GM12878 (cell line): ENCODE data around the gene OSBP. TPM values are rescaled to one million over a fixed set of nuclear protein-coding genes. Genes with fewer than 3 reads are reported as not detected.

Experiments
- ATAC-seq: fragments of 200-7000 bp; cut with Tn5 transposase; 3 replicates; pipeline ENCODE4 v1.9.1; 2020; ENCODE audit warnings: mild to moderate bottlenecking, moderate library complexity
- BruUV-seq: library from RNA; stranded (reverse); fragments of 400-500 nt; replicated peaks from 2 replicates; lab custom pipeline; 2021; lab: Mats Ljungman, UMichigan
- CTCF ChIA-PET: fragments of 300-600 bp; sonication (Branson Sonifier 250); formaldehyde crosslinking; extraction: SDS; loops from one replicate; lab custom pipeline; 2021; ENCODE audit warnings: inconsistent platforms; lab: Yijun Ruan, JAX
- POLR2A ChIA-PET: fragments of 350-600 bp; formaldehyde crosslinking; extraction: SDS; loops from one replicate; lab custom pipeline; 2021; ENCODE audit warnings: inconsistent platforms; lab: Charles Lee
- RAD21 ChIA-PET: fragments of 300-600 bp; sonication (Branson Sonifier 250); formaldehyde crosslinking; loops from one replicate; lab custom pipeline; 2023; ENCODE audit warnings: antibody characterized with exemption; ENCODE audit not compliant: unreplicated experiment; lab: Charles Lee
- SMC1A ChIA-PET: fragments of 300-600 bp; sonication (Branson Sonifier 250); formaldehyde crosslinking; loops from one replicate; lab custom pipeline; 2023; ENCODE audit not compliant: unreplicated experiment, uncharacterized antibody; lab: Charles Lee
- DNase-seq: peaks from one replicate; pipeline ENCODE4 v3.0.0-alpha.2; 2011; ENCODE audit warnings: low read depth, low spot score
- FAIRE-seq: peaks from 3 replicates; lab custom pipeline; 2011; peaks lifted over from hg19 to GRCh38; lab: Jason Lieb, UNC
- H2AFZ ChIP-seq: 2 replicates; pipeline ENCODE4 v1.6.0; 2011; ENCODE audit warnings: low read depth, low read length, control low read depth; ENCODE audit not compliant: control insufficient read depth
- H3K27ac ChIP-seq: 2 replicates; pipeline ENCODE4 v1.5.1; 2011; ENCODE audit warnings: control low read depth; ENCODE audit not compliant: control insufficient read depth, insufficient read depth
- H3K27me3 ChIP-seq, 2 experiments: replicated peaks in 1 of 2; 2 replicates each; pipeline versions ENCODE4 v1.6.0 to v1.6.1; 2011; ENCODE audit warnings: low read length in 1 of 2; ENCODE audit not compliant: control insufficient read depth in 2 of 2, insufficient read depth in 2 of 2
- H3K36me3 ChIP-seq, 2 experiments: 2 replicates each; pipeline ENCODE4 v1.5.1; 2011; ENCODE audit warnings: low read length in 1 of 2; ENCODE audit not compliant: control insufficient read depth in 2 of 2, insufficient read depth in 2 of 2
- H3K4me1 ChIP-seq: 2 replicates; pipeline ENCODE4 v1.6.1; 2011; ENCODE audit warnings: mild to moderate bottlenecking, low read length, moderate library complexity, mixed read lengths; ENCODE audit not compliant: control insufficient read depth, insufficient read depth
- H3K4me2 ChIP-seq: 2 replicates; pipeline ENCODE4 v1.6.0; 2011; ENCODE audit warnings: control low read depth; ENCODE audit not compliant: control insufficient read depth, insufficient read depth
- H3K4me3 ChIP-seq: fragments of 200-600 bp; sonication (generic); 2 replicates; pipeline ENCODE4 v1.5.1; 2016
- H3K79me2 ChIP-seq: 2 replicates; pipeline ENCODE4 v1.6.0; 2011; ENCODE audit warnings: low read length; ENCODE audit not compliant: control insufficient read depth, insufficient read depth
- H3K9ac ChIP-seq: 2 replicates; pipeline ENCODE4 v1.8.0; 2011; ENCODE audit warnings: low read length, control low read depth, mixed read lengths; ENCODE audit not compliant: control insufficient read depth, insufficient read depth
- H3K9me3 ChIP-seq: replicated peaks from 3 replicates; pipeline ENCODE4 v1.5.1; 2011; ENCODE audit warnings: mild to moderate bottlenecking, low read length; ENCODE audit not compliant: control insufficient read depth, insufficient read depth
- H4K20me1 ChIP-seq: 2 replicates; pipeline ENCODE4 v1.6.0; 2011; ENCODE audit not compliant: control insufficient read depth, insufficient read depth
- EGR1 ChIP-seq, 2 experiments: IDR thresholded peaks; 1 replicate in 1 of 2; 2 replicates in 1 of 2; pipeline ENCODE4 v1.6.1; 2011 to 2012; ENCODE audit warnings: low read depth in 2 of 2, low read length in 2 of 2, borderline replicate concordance in 1 of 2, mild to moderate bottlenecking in 1 of 2, moderate library complexity in 1 of 2
- GABPA ChIP-seq: IDR thresholded peaks from 2 replicates; pipeline ENCODE4 v1.6.1; 2014; ENCODE audit warnings: antibody characterized with exemption, low read depth, mild to moderate bottlenecking, inconsistent platforms
- IKZF2 ChIP-seq, 2 experiments: fragments of 450-650 bp; IDR thresholded peaks; 2 replicates each; pipeline ENCODE4 v1.6.1; 2017; ENCODE audit warnings: mild to moderate bottlenecking in 2 of 2, moderate library complexity in 2 of 2
- NR2C2 ChIP-seq: IDR thresholded peaks from 2 replicates; pipeline ENCODE4 v1.6.1; 2011; ENCODE audit warnings: borderline replicate concordance, low read depth; ENCODE audit not compliant: control insufficient read depth, insufficient read length
- SUPT20H ChIP-seq: IDR thresholded peaks from 2 replicates; pipeline ENCODE4 v1.6.1; 2011; ENCODE audit warnings: low read depth, mild to moderate bottlenecking, low read length, moderate library complexity, borderline replicate concordance; ENCODE audit not compliant: control insufficient read depth
- WGBS: methylation state at CpG from one replicate; pipeline ENCODE4 v1.1.6; 2016; ENCODE audit warnings: low lambda C conversion rate; ENCODE audit not compliant: insufficient replicate concordance, insufficient coverage; ENCODE audit errors: missing lambda C conversion rate; 5-methylcytosine and 5-hydroxymethylcytosine counted together
- in situ Hi-C: fragments of 300-500 bp; cut with MboI; formaldehyde crosslinking; loops from 9 replicates; pipeline ENCODE4 v1.14.3; 2018; ENCODE audit warnings: mixed read lengths
- intact Hi-C: fragments of 100-400 bp; cut with micrococcal nuclease; formaldehyde crosslinking; loops from one replicate; pipeline ENCODE4 v1.14.2; 2022; ENCODE audit not compliant: unreplicated experiment
- polyA plus RNA-seq, 11 experiments: library from polyadenylated mRNA; depleted of rRNA in 4 of 11; unstranded in 6 of 11; stranded (reverse) in 5 of 11; fragments of >200 nt; fragmentation: Nextera tagmentation in 4 of 11; fragmentation: Illumina TruSeq in 1 of 11; extraction: Ambion mirVana in 4 of 11; extraction: Trizol in 1 of 11; gene quantifications; 1 replicate in 1 of 11; 2 replicates in 10 of 11; pipeline versions ENCODE4 v1.2.1 to v1.2.3, GENCODE V29; 2011 to 2016; ENCODE audit warnings: inconsistent platforms in 2 of 11, missing spikeins in 2 of 11, low read depth in 1 of 11
- total RNA-seq, 4 experiments: library from RNA; depleted of rRNA in 3 of 4; stranded (reverse); fragments of >200 nt in 3 of 4; fragmentation: Illumina TruSeq in 1 of 4; extraction: Trizol in 1 of 4; gene quantifications; 2 replicates each; pipeline versions ENCODE4 v1.2.1 to v1.2.3, GENCODE V29; 2013 to 2021
- TF ChIP-seq, protein P1 (sequence below), 3 experiments: IDR thresholded peaks in 2 of 3; conservative IDR thresholded peaks in 1 of 3; 2 replicates each; pipeline ENCODE4 v1.5.1; 2011; ENCODE audit warnings: low read depth in 3 of 3, low read length in 3 of 3, mild to moderate bottlenecking in 3 of 3, control low read depth in 2 of 3, moderate library complexity in 2 of 3, inconsistent platforms in 1 of 3, mixed read lengths in 1 of 3; ENCODE audit not compliant: control insufficient read depth in 2 of 3, insufficient read depth in 1 of 3; ENCODE audit errors: extremely low read depth in 1 of 3

The OSBP gene
- total and polyA plus RNA-seq, 10 of the 15 experiments (the other 5 are each of a cell fraction or from before 2014, with no cell fraction given): 5.9 to 41.2 (median 21.7) TPM

DNA sequence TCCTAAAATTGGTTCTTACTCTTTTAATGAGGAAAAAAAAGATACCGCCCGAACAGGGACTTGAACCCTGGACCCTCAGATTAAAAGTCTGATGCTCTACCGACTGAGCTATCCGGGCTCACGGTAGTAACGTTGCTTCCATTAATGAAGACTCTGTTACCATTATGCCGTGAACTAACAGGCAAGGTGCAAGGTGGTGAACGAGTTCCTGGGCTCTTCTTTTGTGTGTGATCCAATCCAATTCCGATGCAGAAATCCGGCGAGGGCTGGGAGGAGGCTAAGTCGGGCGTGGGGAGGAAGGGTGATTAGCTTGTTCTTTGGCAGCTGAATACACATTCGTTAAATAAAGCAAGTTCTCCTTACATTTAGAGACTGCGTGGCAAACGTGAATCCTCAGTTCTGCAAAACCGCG is 55.3 kb downstream of the OSBP start (continued):
- TF ChIP-seq, protein P1, sequence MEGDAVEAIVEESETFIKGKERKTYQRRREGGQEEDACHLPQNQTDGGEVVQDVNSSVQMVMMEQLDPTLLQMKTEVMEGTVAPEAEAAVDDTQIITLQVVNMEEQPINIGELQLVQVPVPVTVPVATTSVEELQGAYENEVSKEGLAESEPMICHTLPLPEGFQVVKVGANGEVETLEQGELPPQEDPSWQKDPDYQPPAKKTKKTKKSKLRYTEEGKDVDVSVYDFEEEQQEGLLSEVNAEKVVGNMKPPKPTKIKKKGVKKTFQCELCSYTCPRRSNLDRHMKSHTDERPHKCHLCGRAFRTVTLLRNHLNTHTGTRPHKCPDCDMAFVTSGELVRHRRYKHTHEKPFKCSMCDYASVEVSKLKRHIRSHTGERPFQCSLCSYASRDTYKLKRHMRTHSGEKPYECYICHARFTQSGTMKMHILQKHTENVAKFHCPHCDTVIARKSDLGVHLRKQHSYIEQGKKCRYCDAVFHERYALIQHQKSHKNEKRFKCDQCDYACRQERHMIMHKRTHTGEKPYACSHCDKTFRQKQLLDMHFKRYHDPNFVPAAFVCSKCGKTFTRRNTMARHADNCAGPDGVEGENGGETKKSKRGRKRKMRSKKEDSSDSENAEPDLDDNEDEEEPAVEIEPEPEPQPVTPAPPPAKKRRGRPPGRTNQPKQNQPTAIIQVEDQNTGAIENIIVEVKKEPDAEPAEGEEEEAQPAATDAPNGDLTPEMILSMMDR (IDR thresholded peaks at IDR 0.05 in 2 of 3, conservative IDR thresholded peaks at IDR 0.05 in 1 of 3; ENCODE audit: control insufficient read depth in 2 of 3, extremely low read depth in 1 of 3, insufficient read depth in 1 of 3, low read depth in 3 of 3, low read length in 3 of 3): no peak
- TF ChIP-seq SUPT20H: no peak
- TF ChIP-seq GABPA: peak; percentile 63; the same call in 1 of the 2 replicates
- no peak for TF ChIP-seq EGR1 (IDR thresholded peaks at IDR 0.05; ENCODE audit: borderline replicate concordance in 1 of 2, low read depth in 2 of 2, low read length in 2 of 2)
- no peak for TF ChIP-seq NR2C2

DNA sequence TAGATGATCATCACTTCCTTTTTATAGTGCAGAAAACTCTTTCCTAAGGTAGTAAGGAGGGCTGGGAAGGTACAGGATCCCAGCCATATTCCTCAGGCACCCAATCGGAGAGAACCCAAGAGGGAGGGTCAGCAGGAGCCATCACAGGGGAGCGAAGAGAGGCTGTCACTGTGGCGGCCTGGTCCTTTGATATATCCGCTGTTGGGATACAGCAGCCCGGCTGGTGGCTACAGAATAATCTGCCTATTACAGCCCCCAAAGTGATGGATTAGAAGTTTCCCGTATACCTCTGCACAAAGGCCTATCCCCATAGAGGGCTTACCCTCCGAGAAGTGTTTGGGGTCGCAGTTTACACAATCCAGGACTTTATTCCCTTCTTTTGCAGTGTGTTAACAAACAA is 55.7 kb downstream of the OSBP start:
- Histone ChIP-seq H3K79me2 (no peaks in the 10 kb centered on the region), H3K4me2 (peak overlapping the region; percentile 84), H3K27ac (peak overlapping the region; percentile 73; the same call in 1 of the 2 replicates), H3K4me3 (peak overlapping the region; percentile 59), H3K4me1 (peaks cover 4% of the 10 kb centered on the region; the same call in 1 of the 2 replicates), H2AFZ (peak overlapping the region; percentile 69), H3K36me3 (no peaks in the 10 kb centered on the region), H3K27me3 (no peaks in the 10 kb centered on the region), H3K9me3 (no peaks in the 10 kb centered on the region), H3K9ac (peak overlapping the region; percentile 32), H4K20me1 (no peaks in the 10 kb centered on the region)
- SMC1A ChIA-PET: interaction anchor here (1.2 to 2.1 kb wide), 3 partner anchors 10 to 22 kb away, joined by 3 to 8 read pairs (median 5); no protein-coding TSS in a partner anchor
- ATAC-seq (peak; percentile 24), FAIRE-seq (no peak), DNase-seq (no peak)
- CTCF ChIA-PET: interaction anchor here (1.5 to 2.9 kb wide), 3 partner anchors 10 to 22 kb away, joined by 4 to 11 read pairs (median 10); no protein-coding TSS in a partner anchor
- POLR2A ChIA-PET: interaction anchor here (1.0 to 1.8 kb wide), 6 partner anchors 10 to 984 kb away, joined by 3 to 13 read pairs (median 6); partner anchors contain the start of genes OSBP and PATL1
- intact Hi-C loops (loop anchor here (1.0 to 10.0 kb wide), 6 partner anchors 10 to 1893 kb away; partner anchors contain the start of genes LPXN, MRPL16, ZDHHC5 and ZFP91), in situ Hi-C loops (loop anchor here (5.0 to 10.0 kb wide), 5 partner anchors 345 to 985 kb away; partner anchors contain the start of genes DTX4, LPXN, MPEG1 and MS4A6A)
- 0 out of 4 replicates have a peak, but pooled peaks of 1 of the 2 experiments have one; percentile 9 for TF ChIP-seq IKZF2 (IDR thresholded peaks at IDR 0.05)
- TF ChIP-seq, protein P1 (IDR thresholded peaks at IDR 0.05 in 2 of 3, conservative IDR thresholded peaks at IDR 0.05 in 1 of 3; ENCODE audit: control insufficient read depth in 2 of 3, extremely low read depth in 1 of 3, insufficient read depth in 1 of 3, low read depth in 3 of 3, low read length in 3 of 3): no peak
- RAD21 ChIA-PET: interaction anchor here (1.4 to 2.5 kb wide), 6 partner anchors 10 to 109 kb away, joined by 4 to 9 read pairs (median 6); partner anchors contain the start of genes OSBP and PATL1
- BruUV-seq: no TSS peak
- 22% methylated on average over 8 of the region's 8 CpGs for WGBS
